RCC 7860 (cell line): Measurements from ENCODE around the gene PPP1CB.
"Not testable (repeated sequence)": the region's sequence is repeated elsewhere in the genome, so short reads cannot be mapped to it uniquely, and the experiment has no call there.

Experiments used
- DNase-seq: peaks from one replicate; pipeline ENCODE4 v3.0.0-alpha.2; 2015; ENCODE audit warnings: low spot score
- FAIRE-seq: peaks from 2 replicates; lab custom pipeline; 2012; peaks lifted over from hg19 to GRCh38; lab: Jason Lieb, UNC

PPP1CB gene

GRCh38 chr2:28742619-28743018, 9.0 kb upstream of the PPP1CB start:
- DNase-seq, FAIRE-seq: not testable (repeated sequence)

GRCh38 chr2:28745225-28745624, 6.4 kb upstream of the PPP1CB start:
- FAIRE-seq, result no peak

GRCh38 chr2:28745876-28746275, 5.8 kb upstream of the PPP1CB start:
- FAIRE-seq (no peak), DNase-seq (no peak)

More at GRCh38 chr2:28745225-28745624, 6.4 kb upstream of the PPP1CB start:
- DNase-seq, result no peak

- no peak for DNase-seq
- FAIRE-seq, result no peak
These were observed 5.1 kb upstream of the PPP1CB start for GRCh38 chr2:28746429-28747111.

- DNase-seq (no peak), FAIRE-seq (no peak)
These were observed 3.9 kb upstream of the PPP1CB start for GRCh38 chr2:28747714-28748113.

GRCh38 chr2:28748176-28748575, 3.5 kb upstream of the PPP1CB start:
- DNase-seq, result no peak
- FAIRE-seq, result no peak

- FAIRE-seq, result no peak
These were observed 2.7 kb upstream of the PPP1CB start for GRCh38 chr2:28748941-28749340.

GRCh38 chr2:28749526-28749925, 2.1 kb upstream of the PPP1CB start:
- DNase-seq (no peak), FAIRE-seq (no peak)

More at GRCh38 chr2:28748941-28749340, 2.7 kb upstream of the PPP1CB start:
- DNase-seq, result no peak

- DNase-seq, result peak; percentile 52
- no peak for FAIRE-seq
These were observed 1.0 kb upstream of the PPP1CB start for GRCh38 chr2:28750316-28751251.

GRCh38 chr2:28751956-28752630, 463 bp downstream of the PPP1CB start:
- no peak for DNase-seq
- no peak for FAIRE-seq

- no peak for DNase-seq
- no peak for FAIRE-seq
These were observed 1.2 kb downstream of the PPP1CB start for GRCh38 chr2:28752631-28753376.

- DNase-seq (no peak), FAIRE-seq (no peak)
These were observed 2.7 kb downstream of the PPP1CB start for GRCh38 chr2:28754321-28754720.

GRCh38 chr2:28755421-28755820, 3.8 kb downstream of the PPP1CB start:
- FAIRE-seq (peak; percentile 65), DNase-seq (peak; percentile 26)

GRCh38 chr2:28758459-28758858, 6.8 kb downstream of the PPP1CB start:
- no peak for FAIRE-seq
- DNase-seq, result no peak

- no peak for FAIRE-seq
- no peak for DNase-seq
These were observed 9.8 kb downstream of the PPP1CB start for GRCh38 chr2:28761420-28761819.

GRCh38 chr2:28764909-28765711, 13.5 kb downstream of the PPP1CB start:
- DNase-seq, result no peak
- no peak for FAIRE-seq

- FAIRE-seq (no peak), DNase-seq (no peak)
These were observed 14.4 kb downstream of the PPP1CB start for GRCh38 chr2:28766070-28766469.

- no peak for DNase-seq
- FAIRE-seq, result no peak
These were observed 15.7 kb downstream of the PPP1CB start for GRCh38 chr2:28767337-28767736.

- DNase-seq, result no peak
- no peak for FAIRE-seq
These were observed 16.8 kb downstream of the PPP1CB start for GRCh38 chr2:28768422-28768821.

- no peak for FAIRE-seq
- DNase-seq, result no peak
These were observed 17.3 kb downstream of the PPP1CB start for GRCh38 chr2:28768952-28769351.
